Measurements from ENCODE around the gene ITGA1.
"Not testable (repeated sequence)": the region's sequence is repeated elsewhere in the genome, so short reads cannot be mapped to it uniquely, and the experiment has no call there.

The ITGA1 gene

DNA sequence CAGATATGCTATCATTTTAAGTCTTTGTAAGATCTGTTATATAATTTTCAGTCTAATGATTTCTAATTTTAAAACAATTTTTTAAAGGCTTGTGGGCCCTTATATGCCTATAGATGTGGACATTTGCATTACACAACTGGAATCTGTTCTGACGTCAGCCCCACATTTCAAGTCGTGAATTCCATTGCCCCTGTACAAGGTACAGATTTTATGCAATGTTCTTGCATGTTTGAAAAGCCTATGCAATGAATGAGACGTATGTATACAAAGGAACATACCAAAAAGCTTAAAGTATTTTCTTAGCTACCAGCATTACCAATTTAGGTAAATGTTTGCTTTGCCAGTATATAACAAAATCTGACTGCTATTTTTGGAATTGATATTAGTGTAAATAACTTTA, 77.2 kb downstream of the ITGA1 start:
- H3K4me3 ChIP-seq (ENCODE audit: low read depth, low read length) = no peak overlapping the region
- H3K36me3 ChIP-seq (ENCODE audit: control insufficient read depth, insufficient read depth, low read length) = no peaks in the 10 kb centered on the region
- H3K9me3 ChIP-seq (ENCODE audit: control insufficient read depth, insufficient read depth, low read depth, low read length) = no peaks in the 10 kb centered on the region
- no peaks in the 10 kb centered on the region for H3K27me3 ChIP-seq (ENCODE audit: control insufficient read depth, insufficient read depth, low read length)
- no peak overlapping the region for H3K27ac ChIP-seq (ENCODE audit: low read depth, low read length)
- no peak overlapping the region for H3K9ac ChIP-seq (ENCODE audit: low read length)
- no peaks in the 10 kb centered on the region for H3K4me1 ChIP-seq (ENCODE audit: control insufficient read depth, insufficient read depth, low read length)

DNA sequence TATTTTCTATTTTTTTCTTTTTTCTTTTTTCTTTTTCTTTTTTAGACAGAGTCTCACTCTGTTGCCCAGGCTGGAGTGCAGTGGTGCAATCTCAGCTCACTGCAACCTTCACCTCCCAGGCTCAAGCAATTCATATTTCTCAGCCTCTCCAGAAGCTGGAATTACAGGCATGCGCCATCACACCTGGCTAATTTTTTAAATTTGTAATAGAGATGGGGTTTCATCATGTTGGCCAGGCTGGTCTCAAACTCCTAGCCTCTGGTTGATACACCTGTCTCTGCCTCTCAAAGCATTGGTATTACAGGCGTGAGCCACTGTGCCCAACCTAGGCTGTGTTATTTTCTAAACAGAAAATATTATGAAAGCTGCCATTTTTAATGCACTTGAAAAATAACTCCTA, 78.3 kb downstream of the ITGA1 start:
- not testable (repeated sequence) for H3K27me3 ChIP-seq (ENCODE audit: control insufficient read depth, insufficient read depth, low read length); H3K9ac ChIP-seq (ENCODE audit: low read length); H3K27ac ChIP-seq (ENCODE audit: low read depth, low read length); H3K4me3 ChIP-seq (ENCODE audit: low read depth, low read length); H3K4me1 ChIP-seq (ENCODE audit: control insufficient read depth, insufficient read depth, low read length); H3K36me3 ChIP-seq (ENCODE audit: control insufficient read depth, insufficient read depth, low read length); H3K9me3 ChIP-seq (ENCODE audit: control insufficient read depth, insufficient read depth, low read depth, low read length)

DNA sequence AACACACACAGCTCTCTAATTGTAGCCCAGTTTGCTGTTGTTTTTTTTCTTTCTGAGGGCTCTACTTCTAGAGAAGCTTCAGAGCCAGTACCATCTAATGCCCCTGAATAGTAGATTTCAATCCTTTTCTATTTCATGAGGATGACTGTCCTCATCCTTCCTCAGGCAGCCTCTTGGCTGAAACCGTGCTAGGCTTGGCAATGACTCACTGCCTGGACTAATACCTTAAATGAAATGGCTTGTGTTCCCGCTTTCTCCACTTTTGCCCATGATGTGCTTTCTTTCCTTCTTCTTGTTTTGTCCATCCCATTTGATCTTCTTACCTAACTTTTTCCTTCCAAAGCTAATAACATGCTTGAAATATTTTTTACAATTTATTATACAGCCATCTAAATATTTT, 80.1 kb downstream of the ITGA1 start:
- no peak overlapping the region for H3K4me3 ChIP-seq (ENCODE audit: low read depth, low read length)
- no peaks in the 10 kb centered on the region for H3K36me3 ChIP-seq (ENCODE audit: control insufficient read depth, insufficient read depth, low read length)
- no peaks in the 10 kb centered on the region for H3K27me3 ChIP-seq (ENCODE audit: control insufficient read depth, insufficient read depth, low read length)
- H3K9me3 ChIP-seq (ENCODE audit: control insufficient read depth, insufficient read depth, low read depth, low read length) = no peaks in the 10 kb centered on the region
- no peak overlapping the region for H3K9ac ChIP-seq (ENCODE audit: low read length)
- H3K4me1 ChIP-seq (ENCODE audit: control insufficient read depth, insufficient read depth, low read length) = peaks cover 6% of the 10 kb centered on the region
- H3K27ac ChIP-seq (ENCODE audit: low read depth, low read length) = no peak overlapping the region

DNA sequence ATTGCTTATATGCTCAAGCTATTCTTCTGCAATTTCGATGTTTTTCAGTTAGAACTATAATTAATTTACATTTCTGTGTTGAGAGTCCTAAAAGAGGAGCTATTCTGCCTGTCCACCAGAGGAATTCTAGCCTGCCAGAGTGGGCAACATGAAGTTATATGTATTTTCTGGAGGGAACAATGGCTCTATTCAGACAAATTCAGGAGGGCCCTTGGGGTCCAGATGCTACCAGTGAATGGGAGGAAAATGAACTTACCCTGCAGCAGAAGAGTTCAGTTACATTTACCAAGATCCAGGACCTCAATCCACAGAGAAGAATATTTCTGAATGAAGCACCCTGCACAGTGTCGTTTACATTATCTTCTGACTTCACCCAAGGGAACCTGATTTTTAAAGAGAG, 80.7 kb downstream of the ITGA1 start:
- Histone ChIP-seq H3K27ac (ENCODE audit: low read depth, low read length) (no peak overlapping the region), H3K4me3 (ENCODE audit: low read depth, low read length) (no peak overlapping the region), H3K9me3 (ENCODE audit: control insufficient read depth, insufficient read depth, low read depth, low read length) (no peaks in the 10 kb centered on the region), H3K36me3 (ENCODE audit: control insufficient read depth, insufficient read depth, low read length) (no peaks in the 10 kb centered on the region), H3K9ac (ENCODE audit: low read length) (no peak overlapping the region), H3K4me1 (ENCODE audit: control insufficient read depth, insufficient read depth, low read length) (peaks cover 6% of the 10 kb centered on the region), H3K27me3 (ENCODE audit: control insufficient read depth, insufficient read depth, low read length) (no peaks in the 10 kb centered on the region)

DNA sequence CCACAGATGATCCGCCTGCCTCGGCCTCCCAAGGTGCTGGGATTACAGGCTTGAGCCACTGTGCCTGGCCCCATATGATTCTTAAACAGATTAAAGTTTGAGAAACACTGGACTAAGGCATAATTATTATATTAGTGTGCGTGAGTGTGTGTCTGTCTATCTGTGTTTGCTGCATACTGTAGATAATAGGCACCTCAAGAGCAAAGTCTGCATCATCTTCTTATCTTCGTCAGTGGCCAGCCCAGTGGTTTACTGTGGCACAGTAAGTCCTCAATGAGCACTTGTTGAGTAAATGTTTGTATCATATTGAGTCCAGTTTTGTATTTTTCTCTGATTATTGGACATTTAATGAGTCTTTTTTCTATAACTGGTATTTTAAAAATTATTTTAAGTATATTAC, 81.7 kb downstream of the ITGA1 start:
- H3K9ac ChIP-seq (ENCODE audit: low read length) = no peak overlapping the region
- H3K9me3 ChIP-seq (ENCODE audit: control insufficient read depth, insufficient read depth, low read depth, low read length) = no peaks in the 10 kb centered on the region
- H3K27ac ChIP-seq (ENCODE audit: low read depth, low read length) = no peak overlapping the region
- no peak overlapping the region for H3K4me3 ChIP-seq (ENCODE audit: low read depth, low read length)
- no peaks in the 10 kb centered on the region for H3K27me3 ChIP-seq (ENCODE audit: control insufficient read depth, insufficient read depth, low read length)
- peaks cover 6% of the 10 kb centered on the region for H3K4me1 ChIP-seq (ENCODE audit: control insufficient read depth, insufficient read depth, low read length)
- H3K36me3 ChIP-seq (ENCODE audit: control insufficient read depth, insufficient read depth, low read length) = no peaks in the 10 kb centered on the region

DNA sequence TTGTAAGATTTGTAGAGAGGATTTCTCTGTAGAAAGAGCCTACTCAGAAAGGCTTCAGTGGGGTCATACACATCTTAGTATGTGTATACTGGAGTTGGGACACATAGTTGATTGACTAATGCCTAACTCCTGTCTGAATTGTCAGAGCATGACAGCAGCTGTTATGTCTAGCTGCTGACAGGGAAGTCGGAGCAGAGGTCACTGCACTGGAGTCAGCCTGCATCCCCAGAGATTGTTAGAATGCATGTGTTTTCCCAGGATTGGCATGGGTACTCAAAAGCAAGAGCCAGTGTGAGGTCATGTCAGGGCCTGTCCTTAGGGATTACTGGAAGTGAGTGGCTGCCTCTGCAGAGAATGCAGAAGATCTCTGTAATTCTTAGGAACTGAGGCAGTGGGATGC, 82.7 kb downstream of the ITGA1 start:
- H3K27me3 ChIP-seq (ENCODE audit: control insufficient read depth, insufficient read depth, low read length) = no peaks in the 10 kb centered on the region
- H3K27ac ChIP-seq (ENCODE audit: low read depth, low read length) = 0 out of 2 replicates have a peak overlapping the region, but pooled peaks have one; percentile 46
- no peak overlapping the region for H3K9ac ChIP-seq (ENCODE audit: low read length)
- H3K4me3 ChIP-seq (ENCODE audit: low read depth, low read length) = no peak overlapping the region
- peaks cover 6% of the 10 kb centered on the region for H3K4me1 ChIP-seq (ENCODE audit: control insufficient read depth, insufficient read depth, low read length)
- H3K36me3 ChIP-seq (ENCODE audit: control insufficient read depth, insufficient read depth, low read length) = no peaks in the 10 kb centered on the region
- no peaks in the 10 kb centered on the region for H3K9me3 ChIP-seq (ENCODE audit: control insufficient read depth, insufficient read depth, low read depth, low read length)

DNA sequence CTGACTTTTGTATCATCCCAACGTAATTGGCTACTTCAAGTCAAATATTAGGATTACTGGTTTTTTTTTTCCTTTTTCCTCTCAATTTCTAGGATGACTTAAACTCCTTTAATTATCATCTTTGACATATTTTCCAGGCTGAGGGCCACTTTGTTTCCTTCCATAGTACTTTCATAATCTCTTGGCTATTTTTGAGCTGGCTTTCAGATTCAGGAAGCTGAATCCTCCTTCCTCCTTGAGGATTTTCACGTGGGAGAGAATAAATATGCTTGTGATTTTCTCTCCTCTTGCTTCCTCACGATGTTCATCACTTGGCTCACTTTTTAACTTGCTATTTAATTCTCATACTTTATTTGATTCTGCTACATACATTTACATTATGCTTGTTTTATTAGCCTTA, 88.1 kb downstream of the ITGA1 start:
- Histone ChIP-seq H3K27me3 (ENCODE audit: control insufficient read depth, insufficient read depth, low read length) (no peaks in the 10 kb centered on the region), H3K36me3 (ENCODE audit: control insufficient read depth, insufficient read depth, low read length) (no peaks in the 10 kb centered on the region), H3K9ac (ENCODE audit: low read length) (no peak overlapping the region), H3K4me3 (ENCODE audit: low read depth, low read length) (no peak overlapping the region), H3K9me3 (ENCODE audit: control insufficient read depth, insufficient read depth, low read depth, low read length) (no peaks in the 10 kb centered on the region), H3K4me1 (ENCODE audit: control insufficient read depth, insufficient read depth, low read length) (peaks cover 6% of the 10 kb centered on the region; the same call in 1 of the 2 replicates), H3K27ac (ENCODE audit: low read depth, low read length) (no peak overlapping the region)

DNA sequence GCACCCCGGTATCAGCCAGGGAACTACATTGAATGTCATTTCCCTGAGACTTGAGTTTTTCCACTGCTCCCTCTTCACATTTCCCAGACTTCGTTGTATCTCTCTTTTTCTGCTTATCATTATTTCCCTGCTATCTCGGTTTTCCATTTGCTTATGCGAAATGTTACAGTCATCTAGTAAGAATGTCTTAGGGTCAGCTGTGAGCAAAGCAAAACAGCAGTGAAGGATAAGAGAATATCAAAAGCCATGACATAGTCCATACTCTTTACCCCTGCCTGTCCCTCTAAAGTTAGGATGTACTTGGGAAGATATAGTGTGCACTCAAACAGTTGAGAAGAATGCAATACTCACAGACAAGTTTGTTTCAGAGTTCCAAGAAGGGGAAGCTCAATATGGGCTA, 88.7 kb downstream of the ITGA1 start:
- H3K9ac ChIP-seq (ENCODE audit: low read length) = no peak overlapping the region
- no peak overlapping the region for H3K4me3 ChIP-seq (ENCODE audit: low read depth, low read length)
- H3K36me3 ChIP-seq (ENCODE audit: control insufficient read depth, insufficient read depth, low read length) = no peaks in the 10 kb centered on the region
- peaks cover 6% of the 10 kb centered on the region; the same call in 1 of the 2 replicates for H3K4me1 ChIP-seq (ENCODE audit: control insufficient read depth, insufficient read depth, low read length)
- no peaks in the 10 kb centered on the region for H3K27me3 ChIP-seq (ENCODE audit: control insufficient read depth, insufficient read depth, low read length)
- H3K9me3 ChIP-seq (ENCODE audit: control insufficient read depth, insufficient read depth, low read depth, low read length) = no peaks in the 10 kb centered on the region
- H3K27ac ChIP-seq (ENCODE audit: low read depth, low read length) = no peak overlapping the region

DNA sequence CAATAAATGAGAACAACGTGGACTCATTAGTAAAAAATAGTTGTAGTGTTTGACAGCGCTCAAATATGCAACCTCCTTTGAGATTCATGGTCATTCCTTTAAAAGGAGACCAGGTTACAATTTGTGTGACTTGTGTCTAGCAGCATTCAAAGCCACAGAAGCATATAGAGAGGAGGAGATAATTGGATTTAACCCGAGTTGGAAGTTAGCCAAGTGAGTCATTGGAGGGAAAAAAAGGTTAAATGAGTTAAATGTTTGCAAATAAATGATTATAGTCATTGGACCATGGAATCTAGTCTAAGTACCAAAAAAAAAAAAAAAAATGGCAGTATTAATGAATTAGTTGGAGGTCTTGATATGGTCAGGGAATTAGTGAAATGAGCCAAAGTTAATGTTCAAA, 90.9 kb downstream of the ITGA1 start:
- peaks cover 6% of the 10 kb centered on the region; the same call in 1 of the 2 replicates for H3K4me1 ChIP-seq (ENCODE audit: control insufficient read depth, insufficient read depth, low read length)
- no peak overlapping the region for H3K9ac ChIP-seq (ENCODE audit: low read length)
- no peak overlapping the region for H3K27ac ChIP-seq (ENCODE audit: low read depth, low read length)
- H3K9me3 ChIP-seq (ENCODE audit: control insufficient read depth, insufficient read depth, low read depth, low read length) = no peaks in the 10 kb centered on the region
- H3K27me3 ChIP-seq (ENCODE audit: control insufficient read depth, insufficient read depth, low read length) = no peaks in the 10 kb centered on the region
- no peaks in the 10 kb centered on the region for H3K36me3 ChIP-seq (ENCODE audit: control insufficient read depth, insufficient read depth, low read length)
- H3K4me3 ChIP-seq (ENCODE audit: low read depth, low read length) = no peak overlapping the region

DNA sequence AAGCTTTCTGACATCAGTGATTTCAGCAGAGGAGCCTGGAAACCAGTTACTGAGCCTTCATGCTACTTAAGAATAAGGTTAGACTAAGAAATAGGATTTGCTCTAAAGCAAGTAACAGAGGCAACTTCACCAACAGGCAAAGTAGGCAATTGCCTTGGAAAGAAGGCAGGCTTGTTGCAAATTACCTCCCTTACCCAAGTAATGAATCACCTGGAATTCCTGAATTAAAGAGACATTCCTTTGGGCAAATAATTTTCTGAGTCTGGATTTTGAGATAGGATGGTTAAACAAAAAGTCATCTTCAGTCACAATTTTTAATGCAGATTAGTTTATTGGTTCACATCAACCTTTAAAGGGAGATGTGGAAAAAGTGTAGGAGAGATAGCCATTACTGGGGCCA, 92.8 kb downstream of the ITGA1 start:
- H3K27ac ChIP-seq (ENCODE audit: low read depth, low read length) = no peak overlapping the region
- no peak overlapping the region for H3K9ac ChIP-seq (ENCODE audit: low read length)
- no peaks in the 10 kb centered on the region for H3K36me3 ChIP-seq (ENCODE audit: control insufficient read depth, insufficient read depth, low read length)
- H3K27me3 ChIP-seq (ENCODE audit: control insufficient read depth, insufficient read depth, low read length) = no peaks in the 10 kb centered on the region
- H3K4me1 ChIP-seq (ENCODE audit: control insufficient read depth, insufficient read depth, low read length) = peaks cover 6% of the 10 kb centered on the region; the same call in 1 of the 2 replicates
- no peak overlapping the region for H3K4me3 ChIP-seq (ENCODE audit: low read depth, low read length)
- no peaks in the 10 kb centered on the region for H3K9me3 ChIP-seq (ENCODE audit: control insufficient read depth, insufficient read depth, low read depth, low read length)

DNA sequence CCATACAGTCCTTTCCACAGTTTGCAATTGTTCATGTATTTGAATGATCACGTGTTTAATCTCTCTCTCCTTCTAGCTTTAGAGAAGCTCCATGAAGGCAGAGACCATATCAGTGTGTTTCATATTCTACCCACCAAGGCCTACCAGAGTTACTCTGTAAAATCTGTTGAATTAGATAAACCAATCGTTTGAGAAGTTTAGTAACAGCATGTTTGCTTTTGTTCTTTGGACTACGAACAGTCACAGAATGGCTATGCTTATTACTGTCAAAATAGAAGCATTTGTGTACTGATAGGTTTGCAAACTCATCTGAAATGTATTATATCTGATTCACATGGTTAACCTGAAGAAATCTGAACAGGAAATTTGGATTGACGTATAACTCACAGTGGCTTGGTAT, 93.8 kb downstream of the ITGA1 start:
- Histone ChIP-seq H3K36me3 (ENCODE audit: control insufficient read depth, insufficient read depth, low read length) (no peaks in the 10 kb centered on the region), H3K4me1 (ENCODE audit: control insufficient read depth, insufficient read depth, low read length) (peaks cover 2% of the 10 kb centered on the region; the same call in 1 of the 2 replicates), H3K27me3 (ENCODE audit: control insufficient read depth, insufficient read depth, low read length) (no peaks in the 10 kb centered on the region), H3K4me3 (ENCODE audit: low read depth, low read length) (no peak overlapping the region), H3K9ac (ENCODE audit: low read length) (no peak overlapping the region), H3K27ac (ENCODE audit: low read depth, low read length) (no peak overlapping the region), H3K9me3 (ENCODE audit: control insufficient read depth, insufficient read depth, low read depth, low read length) (no peaks in the 10 kb centered on the region)

DNA sequence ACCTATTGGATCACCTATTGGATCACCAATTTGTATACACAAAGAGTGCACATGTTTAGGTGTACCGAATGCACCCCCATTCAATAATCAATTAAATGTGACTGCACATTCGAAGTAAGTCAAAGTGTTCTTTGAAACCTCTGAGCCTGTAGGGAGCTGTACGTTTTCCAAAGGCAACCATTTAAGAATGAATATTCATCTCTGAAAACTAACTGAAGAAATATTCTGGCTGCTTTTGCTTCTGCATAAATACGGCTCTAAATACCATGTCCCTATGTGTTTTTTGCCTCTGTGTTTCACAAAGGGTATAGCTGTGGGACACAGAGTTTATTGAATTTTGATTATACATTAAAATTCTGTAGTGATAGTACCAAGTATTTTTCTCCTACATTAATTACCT, 95.4 kb downstream of the ITGA1 start:
- Histone ChIP-seq H3K4me1 (ENCODE audit: control insufficient read depth, insufficient read depth, low read length) (no peaks in the 10 kb centered on the region), H3K4me3 (ENCODE audit: low read depth, low read length) (no peak overlapping the region), H3K36me3 (ENCODE audit: control insufficient read depth, insufficient read depth, low read length) (no peaks in the 10 kb centered on the region), H3K9ac (ENCODE audit: low read length) (no peak overlapping the region), H3K9me3 (ENCODE audit: control insufficient read depth, insufficient read depth, low read depth, low read length) (no peaks in the 10 kb centered on the region), H3K27me3 (ENCODE audit: control insufficient read depth, insufficient read depth, low read length) (no peaks in the 10 kb centered on the region), H3K27ac (ENCODE audit: low read depth, low read length) (no peak overlapping the region)
